ENCODE data around the gene MTREX. TPM values are rescaled to one million over a fixed set of nuclear protein-coding genes. Genes with fewer than 3 reads are reported as not detected.

MTREX gene
- polyA plus RNA-seq, 3 donors: 10.2 to 14.4 (median 12.2) TPM

GRCh38 chr5:55286411-55286933 is 21.3 kb upstream of the MTREX start:
- no peak overlapping the region for H3K4me3 Mint-ChIP-seq
- H3K27ac ChIP-seq (ENCODE audit: low read depth in 1 of 2, low read length in 2 of 2): no peak overlapping the region
- no peak for TF ChIP-seq CTCF (IDR thresholded peaks at IDR 0.05)
- WGBS (ENCODE audit: insufficient coverage): 11% methylated on average over 1 of the region's 1 CpG
- H3K9ac ChIP-seq (ENCODE audit: insufficient read depth, low read length, poor library complexity, severe bottlenecking): no peak overlapping the region
- no peaks in the 10 kb centered on the region for H3K27me3 ChIP-seq (ENCODE audit: control insufficient read depth in 2 of 2, insufficient read depth in 2 of 2, low read length in 2 of 2)
- no peak overlapping the region for H3K4me2 ChIP-seq (replicated peaks; ENCODE audit: extremely low read depth, low read length, poor library complexity, severe bottlenecking)
- no peaks in the 10 kb centered on the region for H3K9me3 ChIP-seq (replicated peaks in 1 of 2; ENCODE audit: control insufficient read depth in 1 of 2, insufficient read depth in 1 of 2, low read length in 2 of 2)
- H3K36me3 Mint-ChIP-seq: peaks cover 65 to 83% of the 10 kb centered on the region in 2 donors
- no peak overlapping the region for H3K27ac Mint-ChIP-seq
- peaks cover 85 to 96% of the 10 kb centered on the region in 2 donors for H3K36me3 ChIP-seq (replicated peaks in 1 of 2; ENCODE audit: control insufficient read depth in 1 of 2, insufficient read depth in 2 of 2, low read length in 2 of 2)
- DNase-seq: no peak
- no peaks in the 10 kb centered on the region for H3K79me2 ChIP-seq (ENCODE audit: insufficient read depth, low read length)
- no peaks in the 10 kb centered on the region for H3K9me3 Mint-ChIP-seq
- H3K4me1 ChIP-seq (ENCODE audit: control insufficient read depth in 1 of 2, insufficient read depth in 2 of 2, low read length in 2 of 2): no peaks in the 10 kb centered on the region
- H2AFZ ChIP-seq (ENCODE audit: insufficient read depth, low read depth, low read length, poor library complexity, severe bottlenecking): no peak overlapping the region
- H3K27me3 Mint-ChIP-seq (ENCODE audit: low read depth in 3 of 3): no peaks in the 10 kb centered on the region
- no peak overlapping the region for H3K4me3 ChIP-seq (replicated peaks in 1 of 3; ENCODE audit: low read depth in 2 of 3, low read length in 3 of 3)
- H4K20me1 ChIP-seq (ENCODE audit: insufficient read depth, low read length): no peaks in the 10 kb centered on the region
- intact Hi-C loops (cut with micrococcal nuclease): no loop called here
- no peaks in the 10 kb centered on the region for H3K4me1 Mint-ChIP-seq

GRCh38 chr5:55289808-55290207 is 18.0 kb upstream of the MTREX start:
- H3K27me3 Mint-ChIP-seq (ENCODE audit: low read depth in 3 of 3): no peaks in the 10 kb centered on the region
- no peak overlapping the region for H3K4me3 Mint-ChIP-seq
- no peak overlapping the region for H3K27ac Mint-ChIP-seq
- Histone ChIP-seq H3K9me3 (replicated peaks in 1 of 2; ENCODE audit: control insufficient read depth in 1 of 2, insufficient read depth in 1 of 2, low read length in 2 of 2) (no peaks in the 10 kb centered on the region), H3K27ac (ENCODE audit: low read depth in 1 of 2, low read length in 2 of 2) (no peak overlapping the region), H3K27me3 (ENCODE audit: control insufficient read depth in 2 of 2, insufficient read depth in 2 of 2, low read length in 2 of 2) (no peaks in the 10 kb centered on the region), H3K79me2 (ENCODE audit: insufficient read depth, low read length) (no peaks in the 10 kb centered on the region), H4K20me1 (ENCODE audit: insufficient read depth, low read length) (no peaks in the 10 kb centered on the region), H3K36me3 (replicated peaks in 1 of 2; ENCODE audit: control insufficient read depth in 1 of 2, insufficient read depth in 2 of 2, low read length in 2 of 2) (peaks cover 90 to 98% of the 10 kb centered on the region in 2 donors), H3K4me2 (replicated peaks; ENCODE audit: extremely low read depth, low read length, poor library complexity, severe bottlenecking) (no peak overlapping the region), H3K4me1 (ENCODE audit: control insufficient read depth in 1 of 2, insufficient read depth in 2 of 2, low read length in 2 of 2) (no peaks in the 10 kb centered on the region), H3K4me3 (replicated peaks in 1 of 3; ENCODE audit: low read depth in 2 of 3, low read length in 3 of 3) (no peak overlapping the region), H3K9ac (ENCODE audit: insufficient read depth, low read length, poor library complexity, severe bottlenecking) (no peak overlapping the region), H2AFZ (ENCODE audit: insufficient read depth, low read depth, low read length, poor library complexity, severe bottlenecking) (no peak overlapping the region)
- no peaks in the 10 kb centered on the region for H3K9me3 Mint-ChIP-seq
- intact Hi-C loops (cut with micrococcal nuclease): no loop called here
- no peaks in the 10 kb centered on the region for H3K4me1 Mint-ChIP-seq
- TF ChIP-seq CTCF (IDR thresholded peaks at IDR 0.05): no peak
- no peak for DNase-seq
- H3K36me3 Mint-ChIP-seq: peaks cover 74 to 90% of the 10 kb centered on the region in 2 donors
